Mesothelial cell of epicardium (in vitro differentiated cells): ENCODE results near the gene PARM1. TPM values are rescaled to one million over a fixed set of nuclear protein-coding genes. Genes with fewer than 3 reads are reported as not detected.

Experiments used
- DNase-seq, 2 experiments: peaks; one replicate each; pipeline ENCODE4 v3.0.0; 2021; ENCODE audit warnings: low spot score in 2 of 2; ENCODE audit not compliant: unreplicated experiment in 2 of 2
- H3K27ac Mint-ChIP-seq: 2 replicates; pipeline ENCODE4 v1.8.0; 2021; ENCODE audit warnings: mixed read lengths
- H3K27me3 Mint-ChIP-seq: 2 replicates; pipeline ENCODE4 v1.8.0; 2021; ENCODE audit warnings: low read depth, mixed read lengths
- H3K36me3 Mint-ChIP-seq: 2 replicates; pipeline ENCODE4 v1.8.0; 2021; ENCODE audit warnings: mixed read lengths
- H3K4me1 Mint-ChIP-seq: 2 replicates; pipeline ENCODE4 v1.8.0; 2021; ENCODE audit warnings: mixed read lengths
- H3K4me3 Mint-ChIP-seq: 2 replicates; pipeline ENCODE4 v1.8.0; 2021; ENCODE audit warnings: mild to moderate bottlenecking, moderate library complexity, mixed read lengths
- H3K9me3 Mint-ChIP-seq: 2 replicates; pipeline ENCODE4 v1.8.0; 2021; ENCODE audit warnings: mixed read lengths
- total RNA-seq: library from RNA; stranded (reverse); gene quantifications from 3 replicates; pipeline ENCODE4 v1.2.1, GENCODE V29; 2021
- TF ChIP-seq, protein P1 (sequence below): fragments of 200-600 bp; sonication (generic); IDR thresholded peaks from one replicate; pipeline ENCODE4 v1.5.0; 2021; ENCODE audit warnings: antibody characterized with exemption; ENCODE audit not compliant: unreplicated experiment

PARM1 gene
- total RNA-seq, 1 donor from 2014 or later = 12.6 TPM

DNA sequence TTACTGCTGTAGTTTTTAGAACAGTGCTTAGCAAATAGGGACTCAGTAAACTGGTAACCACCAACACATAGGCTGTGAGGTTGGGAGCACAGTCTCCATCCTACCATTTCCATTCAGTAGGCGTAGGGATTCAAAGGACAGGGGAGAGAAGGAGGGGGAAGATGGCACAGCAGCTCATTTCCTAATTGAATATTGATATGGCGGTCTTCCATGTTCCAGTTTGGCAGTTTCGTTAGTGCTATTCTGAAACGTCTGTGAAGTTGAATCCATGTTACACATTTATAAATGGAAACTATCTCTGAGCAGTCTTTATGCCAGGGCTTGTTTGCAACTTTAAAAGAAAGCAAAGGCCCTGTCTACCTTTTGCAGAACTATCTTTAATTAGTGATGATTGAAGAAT, 105.5 kb downstream of the PARM1 start:
- TF ChIP-seq, protein P1, sequence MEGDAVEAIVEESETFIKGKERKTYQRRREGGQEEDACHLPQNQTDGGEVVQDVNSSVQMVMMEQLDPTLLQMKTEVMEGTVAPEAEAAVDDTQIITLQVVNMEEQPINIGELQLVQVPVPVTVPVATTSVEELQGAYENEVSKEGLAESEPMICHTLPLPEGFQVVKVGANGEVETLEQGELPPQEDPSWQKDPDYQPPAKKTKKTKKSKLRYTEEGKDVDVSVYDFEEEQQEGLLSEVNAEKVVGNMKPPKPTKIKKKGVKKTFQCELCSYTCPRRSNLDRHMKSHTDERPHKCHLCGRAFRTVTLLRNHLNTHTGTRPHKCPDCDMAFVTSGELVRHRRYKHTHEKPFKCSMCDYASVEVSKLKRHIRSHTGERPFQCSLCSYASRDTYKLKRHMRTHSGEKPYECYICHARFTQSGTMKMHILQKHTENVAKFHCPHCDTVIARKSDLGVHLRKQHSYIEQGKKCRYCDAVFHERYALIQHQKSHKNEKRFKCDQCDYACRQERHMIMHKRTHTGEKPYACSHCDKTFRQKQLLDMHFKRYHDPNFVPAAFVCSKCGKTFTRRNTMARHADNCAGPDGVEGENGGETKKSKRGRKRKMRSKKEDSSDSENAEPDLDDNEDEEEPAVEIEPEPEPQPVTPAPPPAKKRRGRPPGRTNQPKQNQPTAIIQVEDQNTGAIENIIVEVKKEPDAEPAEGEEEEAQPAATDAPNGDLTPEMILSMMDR = no peak
- Mint-ChIP-seq H3K4me1 (no peaks in the 10 kb centered on the region), H3K27ac (no peak overlapping the region), H3K36me3 (no peaks in the 10 kb centered on the region), H3K4me3 (no peak overlapping the region), H3K9me3 (peaks cover 3% of the 10 kb centered on the region), H3K27me3 (peaks cover 5% of the 10 kb centered on the region)
- DNase-seq = no peak

DNA sequence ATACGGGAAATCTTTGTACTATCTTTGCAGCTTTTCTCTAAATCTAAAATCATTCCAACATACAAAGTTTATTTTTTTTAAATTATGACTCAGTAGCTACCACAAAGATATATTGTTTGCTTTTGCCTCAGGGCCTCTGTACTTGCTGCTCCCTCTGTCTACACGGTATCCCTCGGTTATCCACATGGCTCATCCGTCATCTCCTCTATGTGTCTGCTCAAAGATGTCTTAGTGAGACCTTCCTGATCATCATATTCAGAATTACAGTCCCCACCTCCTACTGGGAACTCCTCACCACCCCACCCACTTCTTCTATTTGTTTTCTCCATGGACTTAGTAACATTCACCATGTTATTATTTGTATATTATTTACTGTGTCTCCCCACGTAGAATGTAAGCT, 107.8 kb downstream of the PARM1 start:
- DNase-seq = no peak
- H3K4me3 Mint-ChIP-seq = no peak overlapping the region
- no peaks in the 10 kb centered on the region for H3K27me3 Mint-ChIP-seq
- no peaks in the 10 kb centered on the region for H3K36me3 Mint-ChIP-seq
- TF ChIP-seq, protein P1 = no peak
- H3K27ac Mint-ChIP-seq = no peak overlapping the region
- H3K4me1 Mint-ChIP-seq = no peaks in the 10 kb centered on the region
- peaks cover 7% of the 10 kb centered on the region for H3K9me3 Mint-ChIP-seq

DNA sequence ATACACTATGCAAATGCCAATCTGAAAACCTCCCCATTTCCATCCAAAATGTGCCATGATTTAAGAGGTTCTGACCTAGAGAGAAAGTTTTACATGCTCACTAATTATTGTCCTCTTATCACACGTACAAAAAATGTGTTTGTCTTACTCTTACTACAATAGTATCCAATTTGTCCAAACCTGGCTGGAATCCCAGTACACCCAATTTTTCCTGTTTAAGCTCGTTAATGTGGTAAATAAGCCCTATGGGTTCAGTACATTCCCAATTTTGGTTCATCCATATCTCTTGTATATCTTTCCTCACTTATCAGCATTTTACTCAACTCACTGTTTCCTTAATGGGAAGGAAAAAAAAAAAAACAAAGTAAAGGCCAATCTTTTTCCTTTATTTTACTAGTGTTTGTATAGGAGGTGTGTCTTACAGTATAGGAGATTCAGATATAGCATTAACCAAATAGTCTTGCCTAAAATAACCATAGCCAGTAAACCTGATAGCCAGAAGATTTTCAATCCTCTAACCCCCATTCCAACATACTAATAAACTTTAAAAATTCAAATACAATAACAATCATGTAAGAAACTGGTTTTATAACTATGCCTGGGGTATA, 109.8 kb downstream of the PARM1 start:
- H3K4me3 Mint-ChIP-seq = no peak overlapping the region
- no peaks in the 10 kb centered on the region for H3K36me3 Mint-ChIP-seq
- no peaks in the 10 kb centered on the region for H3K4me1 Mint-ChIP-seq
- peaks cover 7% of the 10 kb centered on the region for H3K9me3 Mint-ChIP-seq
- DNase-seq = no peak
- no peak overlapping the region for H3K27ac Mint-ChIP-seq
- no peaks in the 10 kb centered on the region for H3K27me3 Mint-ChIP-seq
- TF ChIP-seq, protein P1 = no peak

DNA sequence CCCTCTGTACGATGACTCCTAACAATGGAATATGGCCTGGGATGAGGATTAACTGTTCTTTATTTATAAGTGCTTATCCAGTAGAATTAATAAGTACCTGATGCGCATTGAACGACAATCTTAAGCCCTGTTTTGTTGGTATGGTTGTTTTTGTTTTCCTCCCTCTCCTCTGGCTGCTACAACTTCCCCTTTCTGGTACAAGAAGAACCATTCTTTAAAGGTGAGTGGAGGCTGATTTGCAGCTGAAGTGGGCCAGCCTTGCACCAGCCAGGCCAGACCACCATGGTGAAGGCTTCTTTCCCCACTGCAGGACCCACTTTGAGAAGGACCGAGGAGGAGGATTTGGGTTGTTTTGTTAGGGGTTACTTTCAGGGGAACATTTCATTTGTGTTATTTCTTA, 113.3 kb downstream of the PARM1 start:
- Mint-ChIP-seq H3K36me3 (no peaks in the 10 kb centered on the region), H3K27ac (no peak overlapping the region), H3K9me3 (peaks cover 4% of the 10 kb centered on the region), H3K4me3 (no peak overlapping the region), H3K4me1 (no peaks in the 10 kb centered on the region), H3K27me3 (no peaks in the 10 kb centered on the region)
- TF ChIP-seq, protein P1 = no peak
- DNase-seq = no peak

DNA sequence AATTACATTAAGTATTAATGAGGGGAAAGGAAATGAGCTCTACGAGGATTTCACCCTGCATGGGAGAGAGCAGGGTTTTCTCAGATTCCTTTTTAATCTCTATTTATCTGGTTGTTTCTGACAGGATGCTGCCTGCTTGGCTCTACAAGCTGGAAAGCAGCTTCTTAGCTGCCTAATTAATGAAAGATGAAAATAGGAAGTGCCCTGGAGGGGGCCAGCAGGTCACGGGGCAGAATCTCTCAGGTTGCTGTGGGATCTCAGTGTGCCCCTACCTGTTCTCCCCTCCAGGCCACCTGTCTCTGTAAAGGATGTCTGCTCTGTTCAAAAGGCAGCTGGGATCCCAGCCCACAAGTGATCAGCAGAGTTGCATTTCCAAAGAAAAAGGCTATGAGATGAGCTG, 113.7 kb downstream of the PARM1 start:
- Mint-ChIP-seq H3K27ac (no peak overlapping the region), H3K36me3 (no peaks in the 10 kb centered on the region), H3K9me3 (peaks cover 4% of the 10 kb centered on the region), H3K27me3 (no peaks in the 10 kb centered on the region), H3K4me3 (no peak overlapping the region), H3K4me1 (no peaks in the 10 kb centered on the region)
- TF ChIP-seq, protein P1 = no peak
- DNase-seq = no peak
